AG10803 (cell line): ENCODE results near the gene TWIST2.

Experiments used
- DNase-seq: peaks from one replicate; pipeline ENCODE4 v3.0.0; 2010; ENCODE audit warnings: low read depth
- H3K4me3 ChIP-seq: 2 replicates; pipeline ENCODE4 v1.5.1; 2011; ENCODE audit warnings: mild to moderate bottlenecking, low read length, control low read depth
- CTCF ChIP-seq: conservative IDR thresholded peaks from 2 replicates; pipeline ENCODE4 v1.5.1; 2011; ENCODE audit warnings: mild to moderate bottlenecking, low read length, control low read depth, inconsistent platforms

Gene TWIST2

GRCh38 chr2:238939521-238940403 lies 91.9 kb downstream of the TWIST2 start:
- H3K4me3 ChIP-seq = no peak overlapping the region
- TF ChIP-seq CTCF = no peak
- DNase-seq = no peak

GRCh38 chr2:238940806-238941205 lies 92.9 kb downstream of the TWIST2 start:
- TF ChIP-seq CTCF = no peak
- DNase-seq = no peak
- no peak overlapping the region for H3K4me3 ChIP-seq

- H3K4me3 ChIP-seq = no peak overlapping the region
- TF ChIP-seq CTCF = no peak
- no peak for DNase-seq
These were observed 93.4 kb downstream of the TWIST2 start for GRCh38 chr2:238941262-238941792.

- no peak for DNase-seq
- TF ChIP-seq CTCF = no peak
- H3K4me3 ChIP-seq = no peak overlapping the region
These were observed 94.3 kb downstream of the TWIST2 start for GRCh38 chr2:238942080-238942725.

- H3K4me3 ChIP-seq = no peak overlapping the region
- peak; percentile 42 for DNase-seq
- no peak for TF ChIP-seq CTCF
These were observed 94.9 kb downstream of the TWIST2 start for GRCh38 chr2:238942726-238943300.

- no peak for TF ChIP-seq CTCF
- no peak overlapping the region for H3K4me3 ChIP-seq
- DNase-seq = no peak
These were observed 95.6 kb downstream of the TWIST2 start for GRCh38 chr2:238943338-238944067.
